ENCODE results near the gene ATP1B1. TPM values are rescaled to one million over a fixed set of nuclear protein-coding genes. Genes with fewer than 3 reads are reported as not detected.

ATP1B1 gene
- polyA plus RNA-seq (2014; cell fraction: cytosol; rRNA removed) = 56.6 and 57.7 TPM in 2 replicates
- 27.7 and 29.6 TPM in 2 replicates for polyA plus RNA-seq (2014; cell fraction: nucleus; rRNA removed)

GRCh38 chr1:169106095-169106920, at the start of gene ATP1B1:
Gene ATP1B1 (plus strand): TSS chr1:169106690. CDS start chr1:169106830, 140 bp downstream.
- DNase-seq (ENCODE audit: low spot score) = peak; percentile 90

DNA sequence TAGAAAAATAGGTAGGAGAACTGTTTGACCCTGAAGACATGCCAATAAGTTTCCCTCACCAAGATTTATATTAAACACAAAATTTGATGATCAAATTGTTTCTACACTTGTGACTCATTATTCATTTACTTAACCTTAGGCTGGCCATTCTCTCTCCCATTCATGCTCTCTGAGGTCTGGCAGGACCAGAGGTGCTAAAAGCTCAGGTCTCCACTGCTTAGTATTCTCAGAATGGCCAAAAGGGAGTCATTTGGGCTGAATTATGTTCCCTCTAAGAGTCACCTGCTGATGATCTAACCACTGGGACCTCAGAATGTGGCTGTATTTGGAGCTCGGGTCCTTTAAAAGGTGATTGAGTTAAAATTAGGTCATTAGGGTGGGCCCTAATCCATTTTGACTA, 47.1 kb upstream of the ATP1B1 start:
- no peak for DNase-seq (ENCODE audit: low spot score)

- no peak for DNase-seq (ENCODE audit: low spot score)
These were observed 46.3 kb upstream of the ATP1B1 start for GRCh38 chr1:169060043-169060722.

DNA sequence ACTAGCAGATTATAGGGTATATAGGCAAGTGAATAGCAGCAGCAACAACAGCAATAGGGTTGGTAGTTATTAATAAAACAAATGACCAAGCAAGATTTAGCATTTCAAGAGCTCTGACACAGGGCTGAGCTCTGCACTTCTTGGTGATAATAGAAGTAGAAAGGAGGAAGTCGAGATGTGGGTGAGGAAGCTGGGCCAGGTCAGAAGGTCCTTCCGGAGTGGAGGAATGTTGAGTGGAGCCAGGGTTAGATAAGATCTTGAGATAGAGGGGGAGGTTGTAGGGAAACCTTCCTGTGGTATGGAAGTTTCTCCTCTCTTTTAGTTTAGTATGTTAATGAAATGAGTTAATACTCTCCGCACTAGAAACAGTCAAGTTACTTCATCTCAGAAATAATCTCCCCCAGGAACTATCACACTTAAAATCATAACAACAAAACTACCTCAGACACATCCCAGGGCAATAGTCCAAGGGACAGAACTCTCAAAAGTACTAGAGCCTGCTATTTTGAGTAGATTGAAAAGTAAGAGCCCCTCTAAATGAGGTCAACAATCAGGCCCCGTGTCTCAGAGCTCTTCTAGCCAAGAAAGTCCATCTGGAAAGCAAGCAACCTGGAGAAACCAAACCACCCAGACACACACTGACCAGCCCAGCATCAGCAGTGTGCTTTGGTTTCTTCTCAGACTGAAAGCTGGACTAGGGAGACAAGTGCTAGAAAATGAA, 45.4 kb upstream of the ATP1B1 start:
- no peak for DNase-seq (ENCODE audit: low spot score)

DNA sequence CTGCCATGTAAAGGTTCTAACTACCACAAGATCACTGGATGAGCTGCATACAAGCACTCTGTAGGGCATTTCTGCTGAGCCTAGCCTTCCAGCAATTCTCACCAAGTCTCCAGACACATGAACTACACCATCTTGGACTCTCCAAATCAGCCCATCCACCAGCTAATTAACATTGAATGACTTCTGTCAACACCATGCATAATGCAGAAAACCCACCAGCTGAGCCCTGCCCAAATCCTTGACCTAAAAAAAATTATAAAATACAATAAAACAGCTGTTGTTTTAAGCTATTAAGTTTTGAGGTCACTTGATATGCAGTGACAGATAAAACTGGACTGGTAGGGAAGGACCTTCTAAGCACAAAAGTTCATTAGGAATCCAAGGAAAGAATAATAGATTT, 44.3 kb upstream of the ATP1B1 start:
- DNase-seq (ENCODE audit: low spot score) = no peak

DNA sequence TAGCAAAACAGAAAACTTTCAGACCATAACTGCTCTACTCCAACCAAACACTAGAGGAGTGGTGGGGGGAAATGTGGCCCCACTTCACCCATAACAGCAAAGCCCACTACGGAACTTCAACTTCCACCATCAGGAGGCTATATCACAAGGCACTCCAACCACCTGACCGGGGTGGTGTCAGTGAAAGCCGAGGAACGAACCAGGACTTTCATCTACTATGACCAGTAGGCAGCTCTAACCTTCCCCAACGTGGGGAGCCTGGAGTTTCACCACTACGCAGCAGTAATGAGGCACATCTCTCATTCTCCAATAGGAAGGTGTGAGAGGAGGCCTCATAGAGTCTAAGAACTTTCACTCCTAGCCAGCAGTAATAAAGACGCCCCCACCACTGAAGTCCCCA, 42.4 kb upstream of the ATP1B1 start:
- DNase-seq (ENCODE audit: low spot score) = no peak

DNA sequence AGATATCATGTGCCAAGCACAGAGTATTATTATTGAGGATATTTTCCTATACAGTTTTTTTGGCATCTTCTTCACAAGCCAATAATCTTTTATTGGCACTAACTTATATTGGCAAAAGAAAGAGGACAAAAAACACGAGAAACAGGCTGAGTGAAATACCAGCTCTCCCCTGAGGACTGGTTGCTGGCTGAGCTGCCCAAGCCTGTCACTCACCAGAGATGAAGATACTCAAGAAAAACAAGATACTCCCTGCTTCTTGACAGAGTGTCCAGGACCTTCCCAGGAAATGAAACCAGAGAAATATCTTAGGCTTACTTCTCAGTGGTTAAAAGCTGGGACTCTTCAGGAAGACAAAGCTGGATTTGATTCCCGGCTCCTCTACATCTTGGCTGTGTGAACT, 35.9 kb upstream of the ATP1B1 start:
- DNase-seq (ENCODE audit: low spot score) = no peak

- no peak for DNase-seq (ENCODE audit: low spot score)
These were observed 35.5 kb upstream of the ATP1B1 start for GRCh38 chr1:169070958-169071357.

- peak; percentile 17 for DNase-seq (ENCODE audit: low spot score)
These were observed 33.4 kb upstream of the ATP1B1 start for GRCh38 chr1:169072945-169073725.

DNA sequence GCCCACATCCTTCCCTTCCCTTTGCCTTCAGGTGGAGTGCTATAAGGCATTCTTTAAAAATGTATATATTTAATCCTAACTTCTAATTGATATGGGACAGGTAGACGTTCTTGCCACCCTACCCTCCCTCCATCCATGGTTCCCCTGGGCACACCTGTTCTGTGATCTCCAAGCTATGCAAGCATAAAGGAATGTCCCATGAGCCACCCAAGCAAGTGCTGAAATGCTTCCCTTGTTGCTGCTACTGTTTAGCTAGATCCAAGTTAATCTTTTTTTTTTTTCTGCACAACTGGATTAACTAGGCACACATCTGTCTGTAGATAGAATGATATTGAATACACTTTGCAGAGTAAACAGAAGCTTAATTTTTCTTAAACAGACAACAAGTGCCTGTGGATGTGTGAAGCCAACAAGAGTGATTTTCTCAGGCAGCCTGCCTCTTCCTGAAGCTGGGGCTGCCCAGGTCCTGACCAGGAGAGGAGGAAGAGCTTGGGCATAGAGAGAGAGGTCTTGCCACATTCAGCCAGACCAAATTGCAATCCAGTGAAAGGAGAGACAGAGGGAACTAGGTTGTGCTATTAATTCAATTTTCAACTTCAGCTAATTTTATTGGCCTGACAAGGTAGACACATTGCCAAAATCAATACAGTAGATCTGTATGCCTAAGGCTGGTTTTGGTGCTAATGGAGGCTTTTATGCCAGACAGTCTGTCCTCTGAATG, 28.2 kb upstream of the ATP1B1 start:
- no peak for DNase-seq (ENCODE audit: low spot score)

GRCh38 chr1:169081503-169082123, 24.9 kb upstream of the ATP1B1 start:
- no peak for DNase-seq (ENCODE audit: low spot score)

DNA sequence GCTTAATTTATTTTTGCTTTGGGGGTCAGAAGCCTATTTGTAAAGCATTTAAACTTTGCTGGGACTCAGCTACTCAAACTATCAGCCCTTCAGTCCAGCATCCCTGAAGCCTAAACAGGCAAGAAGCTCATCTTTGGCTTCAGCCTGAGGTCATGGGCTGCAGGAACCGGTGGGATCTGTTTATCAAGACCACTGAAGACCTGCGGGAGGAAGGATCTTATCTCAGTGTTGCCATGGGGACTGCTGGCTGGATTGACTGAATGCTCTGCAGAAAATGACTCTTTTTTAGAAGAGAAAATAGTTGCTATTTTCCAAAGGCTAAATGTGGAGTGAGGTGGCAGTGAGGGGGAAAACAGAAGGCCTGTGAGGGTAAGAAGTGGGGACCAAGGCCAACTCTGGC, 20.6 kb upstream of the ATP1B1 start:
- peak; percentile 59 for DNase-seq (ENCODE audit: low spot score)

DNA sequence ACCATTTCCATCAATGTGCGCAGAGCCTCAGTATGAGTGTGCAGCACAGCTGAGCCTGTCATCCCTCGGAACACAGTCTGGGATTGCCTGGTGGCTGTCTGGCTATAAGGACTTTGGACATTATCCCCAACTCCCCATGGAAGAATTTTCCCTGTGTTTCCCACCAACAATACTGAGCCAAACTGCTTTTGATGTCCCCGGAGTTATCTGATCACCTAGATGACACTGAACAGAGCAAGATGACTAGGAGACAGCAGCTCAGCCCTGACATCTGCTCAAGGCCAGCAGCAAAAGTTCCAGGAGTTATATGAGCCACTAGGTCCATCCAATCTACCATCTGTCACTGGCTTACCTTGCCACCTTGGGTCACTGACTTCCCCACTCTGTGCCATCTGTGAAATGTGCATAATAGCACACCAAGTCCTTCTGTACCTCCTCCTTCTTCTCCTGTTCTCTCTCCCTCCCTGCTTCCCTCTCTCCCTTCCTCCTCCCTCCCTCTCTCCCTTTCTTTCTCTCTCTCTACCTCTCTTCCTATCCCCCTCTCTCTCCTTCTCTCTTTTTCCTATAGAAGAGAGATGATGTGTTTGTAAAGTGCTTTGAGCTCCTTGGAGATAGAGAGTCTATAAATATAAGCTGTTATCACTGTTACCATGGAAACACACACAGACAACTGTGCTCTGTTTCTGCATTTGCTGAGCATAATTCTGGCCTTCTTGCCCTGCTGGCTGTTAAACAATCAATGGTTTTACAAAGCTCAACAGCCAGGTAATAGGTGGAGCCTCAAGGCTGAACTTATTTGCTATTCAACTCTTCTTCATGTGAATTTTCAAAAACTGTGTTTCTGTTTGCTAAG, 19.7 kb upstream of the ATP1B1 start:
- peak; percentile 85 for DNase-seq (ENCODE audit: low spot score)

DNA sequence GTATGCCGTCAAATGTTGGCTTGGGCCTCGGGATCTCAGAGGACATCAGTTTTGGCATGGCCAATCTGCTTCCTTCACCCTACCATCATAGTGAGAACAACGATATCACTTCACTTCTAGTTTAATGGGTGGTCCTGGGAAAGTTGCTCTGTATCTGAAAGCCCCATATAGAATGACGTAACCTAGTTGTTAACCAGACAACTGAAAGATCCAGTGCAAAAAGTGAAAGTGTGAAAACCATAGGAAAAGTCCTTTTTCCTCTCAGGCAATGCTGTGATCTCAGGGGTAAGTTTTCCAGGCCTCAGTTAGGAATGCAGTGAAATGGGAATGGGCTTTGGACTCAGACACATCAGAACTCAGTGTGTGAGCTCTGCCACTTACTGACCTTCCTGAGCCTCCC, 18.6 kb upstream of the ATP1B1 start:
- DNase-seq (ENCODE audit: low spot score) = no peak

GRCh38 chr1:169089776-169090175, 16.7 kb upstream of the ATP1B1 start:
- no peak for DNase-seq (ENCODE audit: low spot score)

DNA sequence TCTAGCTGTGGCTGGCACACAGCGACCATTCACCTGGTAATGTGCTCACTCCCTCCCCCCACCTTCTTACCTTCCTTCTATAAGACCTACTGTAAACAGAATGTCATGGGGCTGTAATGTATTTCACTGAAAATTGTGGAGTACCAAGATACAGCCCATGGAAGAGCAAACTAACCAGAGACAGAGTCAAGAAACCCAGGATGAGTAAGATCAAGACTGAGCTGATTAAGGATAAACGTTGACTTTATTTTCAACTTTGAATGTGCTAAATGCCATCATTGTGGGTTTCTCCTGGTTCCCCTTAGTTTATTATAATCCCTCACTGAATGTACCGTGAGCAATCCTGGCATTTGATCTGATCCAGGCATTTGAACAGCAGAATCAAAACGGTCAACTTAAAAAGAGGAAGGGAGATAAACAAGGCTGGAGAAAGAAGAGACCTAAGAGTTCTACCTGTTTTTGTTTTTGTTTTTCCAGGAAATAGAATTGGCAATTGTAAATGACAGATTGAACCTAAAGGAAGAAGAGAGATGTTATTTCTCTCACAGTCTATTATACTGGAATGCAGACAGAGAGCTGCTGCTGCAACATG, 16.1 kb upstream of the ATP1B1 start:
- DNase-seq (ENCODE audit: low spot score) = no peak

DNA sequence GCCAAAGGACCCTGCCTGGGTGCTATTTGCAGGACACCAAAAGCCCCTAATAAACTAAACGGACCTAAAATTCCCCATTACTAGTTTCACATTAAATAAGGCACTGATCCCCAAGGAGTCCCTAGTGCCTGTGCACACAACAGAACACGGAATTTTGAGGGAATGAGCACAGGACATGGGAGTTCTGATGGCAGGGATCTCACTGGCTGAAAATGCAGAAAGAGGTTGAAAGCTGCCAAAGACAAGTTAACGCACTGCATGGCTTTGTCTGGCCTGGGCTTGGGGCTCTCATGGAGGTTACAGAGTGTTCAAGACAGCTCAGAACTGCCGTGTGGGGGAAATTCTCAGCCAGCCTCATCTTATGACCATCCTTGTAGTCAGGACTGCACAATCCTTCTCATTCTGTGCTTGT, 15.6 kb upstream of the ATP1B1 start:
- DNase-seq (ENCODE audit: low spot score) = no peak

DNA sequence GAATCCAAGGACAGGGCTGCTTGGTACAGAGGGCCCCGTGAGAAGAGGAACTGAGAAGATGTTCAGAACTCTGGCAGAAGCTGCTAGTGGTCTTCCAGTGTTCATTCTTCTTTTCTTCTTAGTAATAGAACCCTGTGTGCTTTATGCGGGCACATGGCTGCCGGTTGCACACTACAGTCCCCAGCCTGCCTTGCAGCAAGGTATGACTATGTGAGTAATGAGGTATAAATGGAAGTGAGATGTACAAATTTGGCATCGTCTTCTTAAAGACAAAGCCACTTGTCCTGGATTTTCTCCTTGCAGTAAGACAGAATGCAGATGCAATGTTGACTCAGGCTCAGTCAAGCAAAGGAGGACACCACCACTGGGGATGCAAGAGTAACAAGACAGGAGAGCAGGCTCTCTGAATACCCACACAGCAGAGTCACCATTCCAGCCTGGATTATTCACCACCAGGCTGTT, 15.0 kb upstream of the ATP1B1 start:
- no peak for DNase-seq (ENCODE audit: low spot score)

- no peak for DNase-seq (ENCODE audit: low spot score)
These were observed 14.1 kb upstream of the ATP1B1 start for GRCh38 chr1:169092399-169092798.
